ENCODE data around the gene FLRT1. TPM values are rescaled to one million over a fixed set of nuclear protein-coding genes. Genes with fewer than 3 reads are reported as not detected.

FLRT1 gene
- total and polyA plus RNA-seq, 2 of the 13 experiments (the other 11 are each of a cell fraction or from before 2014, with no cell fraction given): 0.02 to 0.08 TPM

DNA sequence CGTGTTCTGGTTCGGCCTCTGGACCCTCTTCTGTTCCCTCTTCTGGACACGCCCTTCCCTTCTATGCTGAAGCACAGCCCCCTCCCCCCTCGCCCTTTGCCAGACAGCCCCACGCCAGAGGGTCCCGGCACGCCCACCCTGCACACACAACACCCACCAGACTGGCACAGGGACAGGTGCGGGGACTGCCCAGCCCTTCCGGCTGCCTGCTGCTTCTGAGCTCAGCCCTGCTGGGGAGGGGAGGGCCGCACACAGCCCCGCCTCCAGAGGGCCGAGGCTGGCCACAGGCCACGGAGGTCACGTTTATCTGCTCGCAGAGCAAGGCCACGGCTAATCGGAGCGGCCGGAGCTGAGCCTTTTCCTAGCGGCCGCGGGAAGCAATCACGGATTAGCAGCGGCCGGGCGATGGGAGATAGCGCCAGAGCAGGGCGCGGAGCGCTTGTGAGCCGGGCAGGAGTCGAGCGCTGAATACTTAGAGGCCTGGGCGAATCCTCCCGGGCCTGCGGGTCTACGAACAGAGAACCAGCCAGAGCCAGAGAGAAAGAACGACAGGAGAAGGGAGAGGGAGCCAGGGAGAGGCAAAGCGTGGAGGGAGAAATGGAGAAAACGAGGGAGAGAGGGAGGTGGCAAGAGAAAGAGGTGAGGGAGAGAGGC is 28.0 kb upstream of the FLRT1 start (continued):
- TF ChIP-seq ZC3H13 (CRISPR knock-in tag; IDR thresholded peaks at IDR 0.05) (no peak), TOPORS (CRISPR knock-in tag; IDR thresholded peaks at IDR 0.05) (peak; percentile 70; the same call in 1 of the 2 replicates), AGO1 (IDR thresholded peaks at IDR 0.05; ENCODE audit: low read depth, low read length, poor library complexity, severe bottlenecking) (peak; percentile 75), MTF1 (CRISPR knock-in tag; IDR thresholded peaks at IDR 0.05) (no peak), ZNF232 (CRISPR knock-in tag; IDR thresholded peaks at IDR 0.05; ENCODE audit: borderline replicate concordance) (0 out of 2 replicates have a peak, but pooled peaks have one; percentile 31), XRCC5 (optimal IDR thresholded peaks at IDR 0.05; ENCODE audit: low read length) (peak; percentile 82), MEF2D (CRISPR knock-in tag; IDR thresholded peaks at IDR 0.05) (no peak), KAT8 (CRISPR knock-in tag; IDR thresholded peaks at IDR 0.05) (peak; percentile 72), ZNF253 (CRISPR knock-in tag; IDR thresholded peaks at IDR 0.05; ENCODE audit: borderline replicate concordance) (no peak), ATF7-NPFF (CRISPR knock-in tag; IDR thresholded peaks at IDR 0.05; ENCODE audit: low read depth) (peak; percentile 61; the same call in 1 of the 2 replicates), ZNF556 (CRISPR knock-in tag; IDR thresholded peaks at IDR 0.05; ENCODE audit: borderline replicate concordance) (peak; percentile 61; the same call in 1 of the 2 replicates), EZH2 (conservative IDR thresholded peaks at IDR 0.05; ENCODE audit: low read depth, low read length) (no peak), DR1 (CRISPR knock-in tag; IDR thresholded peaks at IDR 0.05) (peak; percentile 43; the same call in 1 of the 2 replicates), ETV6 (CRISPR knock-in tag; conservative IDR thresholded peaks at IDR 0.05) (0 out of 2 replicates have a peak, but pooled peaks have one; percentile 35), MLLT10 (CRISPR knock-in tag; IDR thresholded peaks at IDR 0.05) (no peak), SPEN (CRISPR knock-in tag; IDR thresholded peaks at IDR 0.05; ENCODE audit: low read depth) (peak; percentile 75), ZNF34 (CRISPR knock-in tag; IDR thresholded peaks at IDR 0.05; ENCODE audit: borderline replicate concordance) (no peak), YEATS2 (CRISPR knock-in tag; IDR thresholded peaks at IDR 0.05; ENCODE audit: borderline replicate concordance) (0 out of 2 replicates have a peak, but pooled peaks have one; percentile 69)
- TF ChIP-seq, protein P1, sequence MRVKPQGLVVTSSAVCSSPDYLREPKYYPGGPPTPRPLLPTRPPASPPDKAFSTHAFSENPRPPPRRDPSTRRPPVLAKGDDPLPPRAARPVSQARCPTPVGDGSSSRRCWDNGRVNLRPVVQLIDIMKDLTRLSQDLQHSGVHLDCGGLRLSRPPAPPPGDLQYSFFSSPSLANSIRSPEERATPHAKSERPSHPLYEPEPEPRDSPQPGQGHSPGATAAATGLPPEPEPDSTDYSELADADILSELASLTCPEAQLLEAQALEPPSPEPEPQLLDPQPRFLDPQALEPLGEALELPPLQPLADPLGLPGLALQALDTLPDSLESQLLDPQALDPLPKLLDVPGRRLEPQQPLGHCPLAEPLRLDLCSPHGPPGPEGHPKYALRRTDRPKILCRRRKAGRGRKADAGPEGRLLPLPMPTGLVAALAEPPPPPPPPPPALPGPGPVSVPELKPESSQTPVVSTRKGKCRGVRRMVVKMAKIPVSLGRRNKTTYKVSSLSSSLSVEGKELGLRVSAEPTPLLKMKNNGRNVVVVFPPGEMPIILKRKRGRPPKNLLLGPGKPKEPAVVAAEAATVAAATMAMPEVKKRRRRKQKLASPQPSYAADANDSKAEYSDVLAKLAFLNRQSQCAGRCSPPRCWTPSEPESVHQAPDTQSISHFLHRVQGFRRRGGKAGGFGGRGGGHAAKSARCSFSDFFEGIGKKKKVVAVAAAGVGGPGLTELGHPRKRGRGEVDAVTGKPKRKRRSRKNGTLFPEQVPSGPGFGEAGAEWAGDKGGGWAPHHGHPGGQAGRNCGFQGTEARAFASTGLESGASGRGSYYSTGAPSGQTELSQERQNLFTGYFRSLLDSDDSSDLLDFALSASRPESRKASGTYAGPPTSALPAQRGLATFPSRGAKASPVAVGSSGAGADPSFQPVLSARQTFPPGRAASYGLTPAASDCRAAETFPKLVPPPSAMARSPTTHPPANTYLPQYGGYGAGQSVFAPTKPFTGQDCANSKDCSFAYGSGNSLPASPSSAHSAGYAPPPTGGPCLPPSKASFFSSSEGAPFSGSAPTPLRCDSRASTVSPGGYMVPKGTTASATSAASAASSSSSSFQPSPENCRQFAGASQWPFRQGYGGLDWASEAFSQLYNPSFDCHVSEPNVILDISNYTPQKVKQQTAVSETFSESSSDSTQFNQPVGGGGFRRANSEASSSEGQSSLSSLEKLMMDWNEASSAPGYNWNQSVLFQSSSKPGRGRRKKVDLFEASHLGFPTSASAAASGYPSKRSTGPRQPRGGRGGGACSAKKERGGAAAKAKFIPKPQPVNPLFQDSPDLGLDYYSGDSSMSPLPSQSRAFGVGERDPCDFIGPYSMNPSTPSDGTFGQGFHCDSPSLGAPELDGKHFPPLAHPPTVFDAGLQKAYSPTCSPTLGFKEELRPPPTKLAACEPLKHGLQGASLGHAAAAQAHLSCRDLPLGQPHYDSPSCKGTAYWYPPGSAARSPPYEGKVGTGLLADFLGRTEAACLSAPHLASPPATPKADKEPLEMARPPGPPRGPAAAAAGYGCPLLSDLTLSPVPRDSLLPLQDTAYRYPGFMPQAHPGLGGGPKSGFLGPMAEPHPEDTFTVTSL (CRISPR knock-in tag; IDR thresholded peaks at IDR 0.05; ENCODE audit: borderline replicate concordance): no peak
- TF ChIP-seq, protein P2, sequence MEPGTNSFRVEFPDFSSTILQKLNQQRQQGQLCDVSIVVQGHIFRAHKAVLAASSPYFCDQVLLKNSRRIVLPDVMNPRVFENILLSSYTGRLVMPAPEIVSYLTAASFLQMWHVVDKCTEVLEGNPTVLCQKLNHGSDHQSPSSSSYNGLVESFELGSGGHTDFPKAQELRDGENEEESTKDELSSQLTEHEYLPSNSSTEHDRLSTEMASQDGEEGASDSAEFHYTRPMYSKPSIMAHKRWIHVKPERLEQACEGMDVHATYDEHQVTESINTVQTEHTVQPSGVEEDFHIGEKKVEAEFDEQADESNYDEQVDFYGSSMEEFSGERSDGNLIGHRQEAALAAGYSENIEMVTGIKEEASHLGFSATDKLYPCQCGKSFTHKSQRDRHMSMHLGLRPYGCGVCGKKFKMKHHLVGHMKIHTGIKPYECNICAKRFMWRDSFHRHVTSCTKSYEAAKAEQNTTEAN (CRISPR knock-in tag; conservative IDR thresholded peaks at IDR 0.05): no peak
- TF ChIP-seq, protein P3, sequence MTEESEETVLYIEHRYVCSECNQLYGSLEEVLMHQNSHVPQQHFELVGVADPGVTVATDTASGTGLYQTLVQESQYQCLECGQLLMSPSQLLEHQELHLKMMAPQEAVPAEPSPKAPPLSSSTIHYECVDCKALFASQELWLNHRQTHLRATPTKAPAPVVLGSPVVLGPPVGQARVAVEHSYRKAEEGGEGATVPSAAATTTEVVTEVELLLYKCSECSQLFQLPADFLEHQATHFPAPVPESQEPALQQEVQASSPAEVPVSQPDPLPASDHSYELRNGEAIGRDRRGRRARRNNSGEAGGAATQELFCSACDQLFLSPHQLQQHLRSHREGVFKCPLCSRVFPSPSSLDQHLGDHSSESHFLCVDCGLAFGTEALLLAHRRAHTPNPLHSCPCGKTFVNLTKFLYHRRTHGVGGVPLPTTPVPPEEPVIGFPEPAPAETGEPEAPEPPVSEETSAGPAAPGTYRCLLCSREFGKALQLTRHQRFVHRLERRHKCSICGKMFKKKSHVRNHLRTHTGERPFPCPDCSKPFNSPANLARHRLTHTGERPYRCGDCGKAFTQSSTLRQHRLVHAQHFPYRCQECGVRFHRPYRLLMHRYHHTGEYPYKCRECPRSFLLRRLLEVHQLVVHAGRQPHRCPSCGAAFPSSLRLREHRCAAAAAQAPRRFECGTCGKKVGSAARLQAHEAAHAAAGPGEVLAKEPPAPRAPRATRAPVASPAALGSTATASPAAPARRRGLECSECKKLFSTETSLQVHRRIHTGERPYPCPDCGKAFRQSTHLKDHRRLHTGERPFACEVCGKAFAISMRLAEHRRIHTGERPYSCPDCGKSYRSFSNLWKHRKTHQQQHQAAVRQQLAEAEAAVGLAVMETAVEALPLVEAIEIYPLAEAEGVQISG (CRISPR knock-in tag; IDR thresholded peaks at IDR 0.05): peak; percentile 61
